ENCODE measurements around the gene SETBP1.

SETBP1 gene

GRCh38 chr18:45104049-45104395 is 423.3 kb downstream of the SETBP1 start:
- Histone ChIP-seq H2BK5ac (ENCODE audit: low read length) (no peak overlapping the region), H3K9ac (ENCODE audit: low read length) (no peak overlapping the region), H3K23ac (ENCODE audit: low read length) (no peak overlapping the region), H3K4me2 (ENCODE audit: low read length) (no peak overlapping the region), H4K8ac (ENCODE audit: low read depth, low read length) (no peak overlapping the region), H3K36me3 (ENCODE audit: control insufficient read depth, insufficient read depth, low read length) (no peaks in the 10 kb centered on the region), H3K4me1 (ENCODE audit: control insufficient read depth, low read depth, low read length) (no peaks in the 10 kb centered on the region), H3K4me3 (ENCODE audit: low read length) (no peak overlapping the region), H3K27ac (ENCODE audit: low read depth, low read length) (no peak overlapping the region), H3K27me3 (ENCODE audit: insufficient read depth, low read length, poor library complexity) (no peaks in the 10 kb centered on the region), H3K18ac (ENCODE audit: low read length) (no peak overlapping the region), H3K56ac (ENCODE audit: low read length) (no peak overlapping the region), H3K4ac (ENCODE audit: low read depth, low read length) (no peak overlapping the region), H2BK120ac (ENCODE audit: low read depth, low read length) (no peak overlapping the region), H3K79me1 (ENCODE audit: low read length) (no peaks in the 10 kb centered on the region), H2AK5ac (ENCODE audit: low read length) (no peak overlapping the region), H3K79me2 (ENCODE audit: control insufficient read depth, insufficient read depth, low read length) (no peaks in the 10 kb centered on the region), H4K5ac (ENCODE audit: low read length) (no peak overlapping the region), H2BK15ac (replicated peaks; ENCODE audit: low read depth) (no peak overlapping the region)
- WGBS (ENCODE audit: extremely low coverage, insufficient coverage, low lambda C conversion rate), result no CpG with 5 or more reads among the region's 1 CpG
- DNase-seq, result no peak

- no peak for DNase-seq
- no peak overlapping the region for H3K23ac ChIP-seq (ENCODE audit: low read length)
- WGBS (ENCODE audit: extremely low coverage, insufficient coverage, low lambda C conversion rate), result no CpG with 5 or more reads among the region's 2 CpGs
Measured at GRCh38 chr18:45106331-45106774, 425.7 kb downstream of the SETBP1 start.

GRCh38 chr18:45107425-45107824 is 426.7 kb downstream of the SETBP1 start:
- H3K4me2 ChIP-seq (ENCODE audit: low read length), result no peak overlapping the region
- H3K27ac ChIP-seq (ENCODE audit: low read depth, low read length), result no peak overlapping the region
- no peak overlapping the region for H3K9ac ChIP-seq (ENCODE audit: low read length)

More at GRCh38 chr18:45106331-45106774, 425.7 kb downstream of the SETBP1 start:
- Histone ChIP-seq H2BK15ac (replicated peaks; ENCODE audit: low read depth) (no peak overlapping the region), H3K4me3 (ENCODE audit: low read length) (no peak overlapping the region), H3K4me1 (ENCODE audit: control insufficient read depth, low read depth, low read length) (no peaks in the 10 kb centered on the region), H2BK120ac (ENCODE audit: low read depth, low read length) (no peak overlapping the region), H3K4me2 (ENCODE audit: low read length) (no peak overlapping the region), H2AK5ac (ENCODE audit: low read length) (no peak overlapping the region), H3K27ac (ENCODE audit: low read depth, low read length) (no peak overlapping the region), H2BK5ac (ENCODE audit: low read length) (no peak overlapping the region), H3K4ac (ENCODE audit: low read depth, low read length) (no peak overlapping the region), H3K27me3 (ENCODE audit: insufficient read depth, low read length, poor library complexity) (no peaks in the 10 kb centered on the region), H3K79me2 (ENCODE audit: control insufficient read depth, insufficient read depth, low read length) (no peaks in the 10 kb centered on the region), H4K8ac (ENCODE audit: low read depth, low read length) (no peak overlapping the region), H3K36me3 (ENCODE audit: control insufficient read depth, insufficient read depth, low read length) (no peaks in the 10 kb centered on the region), H3K56ac (ENCODE audit: low read length) (no peak overlapping the region), H3K79me1 (ENCODE audit: low read length) (no peaks in the 10 kb centered on the region), H3K9ac (ENCODE audit: low read length) (no peak overlapping the region), H4K5ac (ENCODE audit: low read length) (no peak overlapping the region), H3K18ac (ENCODE audit: low read length) (no peak overlapping the region)

GRCh38 chr18:45108754-45109153 is 428.1 kb downstream of the SETBP1 start:
- Histone ChIP-seq H3K9ac (ENCODE audit: low read length) (no peak overlapping the region), H4K5ac (ENCODE audit: low read length) (no peak overlapping the region), H3K4me1 (ENCODE audit: control insufficient read depth, low read depth, low read length) (no peaks in the 10 kb centered on the region), H3K4me3 (ENCODE audit: low read length) (no peak overlapping the region), H3K4me2 (ENCODE audit: low read length) (no peak overlapping the region), H4K8ac (ENCODE audit: low read depth, low read length) (no peak overlapping the region), H3K79me1 (ENCODE audit: low read length) (no peaks in the 10 kb centered on the region), H3K27me3 (ENCODE audit: insufficient read depth, low read length, poor library complexity) (no peaks in the 10 kb centered on the region), H3K79me2 (ENCODE audit: control insufficient read depth, insufficient read depth, low read length) (no peaks in the 10 kb centered on the region), H2BK15ac (replicated peaks; ENCODE audit: low read depth) (no peak overlapping the region), H3K23ac (ENCODE audit: low read length) (no peak overlapping the region), H2AK5ac (ENCODE audit: low read length) (no peak overlapping the region), H3K18ac (ENCODE audit: low read length) (no peak overlapping the region), H3K56ac (ENCODE audit: low read length) (no peak overlapping the region), H3K36me3 (ENCODE audit: control insufficient read depth, insufficient read depth, low read length) (no peaks in the 10 kb centered on the region), H2BK120ac (ENCODE audit: low read depth, low read length) (no peak overlapping the region), H3K27ac (ENCODE audit: low read depth, low read length) (no peak overlapping the region), H2BK5ac (ENCODE audit: low read length) (no peak overlapping the region), H3K4ac (ENCODE audit: low read depth, low read length) (no peak overlapping the region)
- DNase-seq, result peak; percentile 3
- no CpG with 5 or more reads among the region's 7 CpGs for WGBS (ENCODE audit: extremely low coverage, insufficient coverage, low lambda C conversion rate)

More at GRCh38 chr18:45107425-45107824, 426.7 kb downstream of the SETBP1 start:
- Histone ChIP-seq H4K8ac (ENCODE audit: low read depth, low read length) (no peak overlapping the region), H3K36me3 (ENCODE audit: control insufficient read depth, insufficient read depth, low read length) (no peaks in the 10 kb centered on the region), H3K4me1 (ENCODE audit: control insufficient read depth, low read depth, low read length) (no peaks in the 10 kb centered on the region), H4K5ac (ENCODE audit: low read length) (no peak overlapping the region), H3K23ac (ENCODE audit: low read length) (no peak overlapping the region), H3K4ac (ENCODE audit: low read depth, low read length) (no peak overlapping the region), H3K4me3 (ENCODE audit: low read length) (no peak overlapping the region), H2AK5ac (ENCODE audit: low read length) (no peak overlapping the region), H3K79me1 (ENCODE audit: low read length) (no peaks in the 10 kb centered on the region), H2BK5ac (ENCODE audit: low read length) (no peak overlapping the region), H2BK15ac (replicated peaks; ENCODE audit: low read depth) (no peak overlapping the region), H2BK120ac (ENCODE audit: low read depth, low read length) (no peak overlapping the region), H3K56ac (ENCODE audit: low read length) (no peak overlapping the region), H3K79me2 (ENCODE audit: control insufficient read depth, insufficient read depth, low read length) (no peaks in the 10 kb centered on the region), H3K27me3 (ENCODE audit: insufficient read depth, low read length, poor library complexity) (no peaks in the 10 kb centered on the region), H3K18ac (ENCODE audit: low read length) (no peak overlapping the region)
- no CpG with 5 or more reads among the region's 1 CpG for WGBS (ENCODE audit: extremely low coverage, insufficient coverage, low lambda C conversion rate)
- DNase-seq, result no peak

GRCh38 chr18:45109271-45109670 is 428.6 kb downstream of the SETBP1 start:
- H4K8ac ChIP-seq (ENCODE audit: low read depth, low read length), result no peak overlapping the region
- no peak overlapping the region for H3K23ac ChIP-seq (ENCODE audit: low read length)
- H3K79me2 ChIP-seq (ENCODE audit: control insufficient read depth, insufficient read depth, low read length), result no peaks in the 10 kb centered on the region
- H3K79me1 ChIP-seq (ENCODE audit: low read length), result no peaks in the 10 kb centered on the region
- no peak overlapping the region for H2BK120ac ChIP-seq (ENCODE audit: low read depth, low read length)
- no peaks in the 10 kb centered on the region for H3K36me3 ChIP-seq (ENCODE audit: control insufficient read depth, insufficient read depth, low read length)
- no peak overlapping the region for H3K9ac ChIP-seq (ENCODE audit: low read length)
- no peak overlapping the region for H3K4ac ChIP-seq (ENCODE audit: low read depth, low read length)
- H3K27ac ChIP-seq (ENCODE audit: low read depth, low read length), result no peak overlapping the region
- H3K27me3 ChIP-seq (ENCODE audit: insufficient read depth, low read length, poor library complexity), result no peaks in the 10 kb centered on the region
- WGBS (ENCODE audit: extremely low coverage, insufficient coverage, low lambda C conversion rate), result no CpG with 5 or more reads among the region's 2 CpGs
- H3K56ac ChIP-seq (ENCODE audit: low read length), result no peak overlapping the region
- H3K18ac ChIP-seq (ENCODE audit: low read length), result no peak overlapping the region
- no peak overlapping the region for H4K5ac ChIP-seq (ENCODE audit: low read length)
- no peak for DNase-seq
- no peak overlapping the region for H2AK5ac ChIP-seq (ENCODE audit: low read length)
- H3K4me2 ChIP-seq (ENCODE audit: low read length), result no peak overlapping the region
- H2BK15ac ChIP-seq (replicated peaks; ENCODE audit: low read depth), result no peak overlapping the region
- no peaks in the 10 kb centered on the region for H3K4me1 ChIP-seq (ENCODE audit: control insufficient read depth, low read depth, low read length)
- H3K4me3 ChIP-seq (ENCODE audit: low read length), result no peak overlapping the region
- H2BK5ac ChIP-seq (ENCODE audit: low read length), result no peak overlapping the region

- H3K23ac ChIP-seq (ENCODE audit: low read length), result no peak overlapping the region
Measured at GRCh38 chr18:45109706-45110105, 429.0 kb downstream of the SETBP1 start.

More at GRCh38 chr18:45109706-45110105, 429.0 kb downstream of the SETBP1 start:
- no peak overlapping the region for H3K4me3 ChIP-seq (ENCODE audit: low read length)
- no peaks in the 10 kb centered on the region for H3K36me3 ChIP-seq (ENCODE audit: control insufficient read depth, insufficient read depth, low read length)
- no peak overlapping the region for H3K4me2 ChIP-seq (ENCODE audit: low read length)
- H2BK120ac ChIP-seq (ENCODE audit: low read depth, low read length), result no peak overlapping the region
- H3K27me3 ChIP-seq (ENCODE audit: insufficient read depth, low read length, poor library complexity), result no peaks in the 10 kb centered on the region
- H2BK15ac ChIP-seq (replicated peaks; ENCODE audit: low read depth), result no peak overlapping the region
- no peak overlapping the region for H3K56ac ChIP-seq (ENCODE audit: low read length)
- no peak overlapping the region for H2BK5ac ChIP-seq (ENCODE audit: low read length)
- no peaks in the 10 kb centered on the region for H3K79me1 ChIP-seq (ENCODE audit: low read length)
- no peak overlapping the region for H3K27ac ChIP-seq (ENCODE audit: low read depth, low read length)
- H3K79me2 ChIP-seq (ENCODE audit: control insufficient read depth, insufficient read depth, low read length), result no peaks in the 10 kb centered on the region
- no peak overlapping the region for H3K4ac ChIP-seq (ENCODE audit: low read depth, low read length)
- no peak overlapping the region for H2AK5ac ChIP-seq (ENCODE audit: low read length)
- H3K9ac ChIP-seq (ENCODE audit: low read length), result no peak overlapping the region
- DNase-seq, result no peak
- H3K4me1 ChIP-seq (ENCODE audit: control insufficient read depth, low read depth, low read length), result no peaks in the 10 kb centered on the region
- H3K18ac ChIP-seq (ENCODE audit: low read length), result no peak overlapping the region
- H4K8ac ChIP-seq (ENCODE audit: low read depth, low read length), result no peak overlapping the region
- no peak overlapping the region for H4K5ac ChIP-seq (ENCODE audit: low read length)

Measured in mesendoderm (in vitro differentiated cells).